HL-60 (cell line): Measurements from ENCODE around the gene AFTPH.

Experiments
- DNase-seq, 2 experiments: peaks; one replicate each; pipeline ENCODE4 v3.0.0-alpha.2; 2010 to 2020; ENCODE audit warnings: low read depth in 1 of 2, low spot score in 1 of 2
- H3K27ac ChIP-seq: fragments of 250-450 bp; sonication (Bioruptor Pico); replicated peaks from 2 replicates; pipeline ENCODE4 v1.5.1; 2020; ENCODE audit warnings: mild to moderate bottlenecking, moderate library complexity
- H3K27me3 ChIP-seq: fragments of 250-450 bp; sonication (Bioruptor Pico); 2 replicates; pipeline ENCODE4 v1.5.1; 2021; ENCODE audit warnings: mild to moderate bottlenecking, moderate library complexity; ENCODE audit not compliant: insufficient read depth, poor library complexity, severe bottlenecking
- H3K4me3 ChIP-seq: replicated peaks from 2 replicates; pipeline ENCODE4 v1.5.1; 2011; ENCODE audit warnings: mild to moderate bottlenecking, control low read depth, low read length; ENCODE audit not compliant: insufficient read depth
- GABPA ChIP-seq: IDR thresholded peaks from 2 replicates; pipeline ENCODE4 v1.6.1; 2012; ENCODE audit warnings: low read depth
- POLR2AphosphoS5 ChIP-seq: IDR thresholded peaks from 2 replicates; pipeline ENCODE4 v1.6.1; 2012; ENCODE audit warnings: low read depth
- SPI1 ChIP-seq: IDR thresholded peaks from 2 replicates; pipeline ENCODE4 v1.6.1; 2012; ENCODE audit warnings: low read depth, mild to moderate bottlenecking, borderline replicate concordance
- TF ChIP-seq, protein P1 (sequence below): IDR thresholded peaks from one replicate; pipeline ENCODE4 v1.5.1; 2011; ENCODE audit warnings: low read length, control low read depth, inconsistent platforms; ENCODE audit not compliant: insufficient read depth
- TF ChIP-seq, protein P2 (sequence below): IDR thresholded peaks from 2 replicates; pipeline ENCODE4 v1.6.1; 2012; ENCODE audit warnings: low read depth; ENCODE audit not compliant: insufficient replicate concordance

The AFTPH gene

DNA sequence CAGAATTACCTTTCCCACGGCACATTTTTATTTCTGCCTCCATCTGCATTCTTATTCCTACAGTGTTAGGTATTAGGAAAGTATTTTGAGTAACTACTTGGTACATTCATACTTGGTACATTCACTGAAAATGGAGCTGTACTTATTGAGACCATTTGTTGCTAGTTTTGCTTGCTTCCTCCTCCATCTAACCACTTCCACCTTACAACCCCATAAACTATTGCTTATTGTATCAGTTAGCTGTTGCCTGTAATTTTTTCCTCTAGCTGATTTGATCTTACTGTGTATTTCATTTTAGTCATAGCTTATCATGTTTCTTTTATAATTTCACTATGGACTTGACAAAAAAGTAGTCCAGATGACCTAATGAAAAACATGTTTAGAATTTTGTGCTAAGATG is 50.7 kb downstream of the AFTPH start:
- TF ChIP-seq, protein P1, sequence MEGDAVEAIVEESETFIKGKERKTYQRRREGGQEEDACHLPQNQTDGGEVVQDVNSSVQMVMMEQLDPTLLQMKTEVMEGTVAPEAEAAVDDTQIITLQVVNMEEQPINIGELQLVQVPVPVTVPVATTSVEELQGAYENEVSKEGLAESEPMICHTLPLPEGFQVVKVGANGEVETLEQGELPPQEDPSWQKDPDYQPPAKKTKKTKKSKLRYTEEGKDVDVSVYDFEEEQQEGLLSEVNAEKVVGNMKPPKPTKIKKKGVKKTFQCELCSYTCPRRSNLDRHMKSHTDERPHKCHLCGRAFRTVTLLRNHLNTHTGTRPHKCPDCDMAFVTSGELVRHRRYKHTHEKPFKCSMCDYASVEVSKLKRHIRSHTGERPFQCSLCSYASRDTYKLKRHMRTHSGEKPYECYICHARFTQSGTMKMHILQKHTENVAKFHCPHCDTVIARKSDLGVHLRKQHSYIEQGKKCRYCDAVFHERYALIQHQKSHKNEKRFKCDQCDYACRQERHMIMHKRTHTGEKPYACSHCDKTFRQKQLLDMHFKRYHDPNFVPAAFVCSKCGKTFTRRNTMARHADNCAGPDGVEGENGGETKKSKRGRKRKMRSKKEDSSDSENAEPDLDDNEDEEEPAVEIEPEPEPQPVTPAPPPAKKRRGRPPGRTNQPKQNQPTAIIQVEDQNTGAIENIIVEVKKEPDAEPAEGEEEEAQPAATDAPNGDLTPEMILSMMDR: no peak
- TF ChIP-seq, protein P2, sequence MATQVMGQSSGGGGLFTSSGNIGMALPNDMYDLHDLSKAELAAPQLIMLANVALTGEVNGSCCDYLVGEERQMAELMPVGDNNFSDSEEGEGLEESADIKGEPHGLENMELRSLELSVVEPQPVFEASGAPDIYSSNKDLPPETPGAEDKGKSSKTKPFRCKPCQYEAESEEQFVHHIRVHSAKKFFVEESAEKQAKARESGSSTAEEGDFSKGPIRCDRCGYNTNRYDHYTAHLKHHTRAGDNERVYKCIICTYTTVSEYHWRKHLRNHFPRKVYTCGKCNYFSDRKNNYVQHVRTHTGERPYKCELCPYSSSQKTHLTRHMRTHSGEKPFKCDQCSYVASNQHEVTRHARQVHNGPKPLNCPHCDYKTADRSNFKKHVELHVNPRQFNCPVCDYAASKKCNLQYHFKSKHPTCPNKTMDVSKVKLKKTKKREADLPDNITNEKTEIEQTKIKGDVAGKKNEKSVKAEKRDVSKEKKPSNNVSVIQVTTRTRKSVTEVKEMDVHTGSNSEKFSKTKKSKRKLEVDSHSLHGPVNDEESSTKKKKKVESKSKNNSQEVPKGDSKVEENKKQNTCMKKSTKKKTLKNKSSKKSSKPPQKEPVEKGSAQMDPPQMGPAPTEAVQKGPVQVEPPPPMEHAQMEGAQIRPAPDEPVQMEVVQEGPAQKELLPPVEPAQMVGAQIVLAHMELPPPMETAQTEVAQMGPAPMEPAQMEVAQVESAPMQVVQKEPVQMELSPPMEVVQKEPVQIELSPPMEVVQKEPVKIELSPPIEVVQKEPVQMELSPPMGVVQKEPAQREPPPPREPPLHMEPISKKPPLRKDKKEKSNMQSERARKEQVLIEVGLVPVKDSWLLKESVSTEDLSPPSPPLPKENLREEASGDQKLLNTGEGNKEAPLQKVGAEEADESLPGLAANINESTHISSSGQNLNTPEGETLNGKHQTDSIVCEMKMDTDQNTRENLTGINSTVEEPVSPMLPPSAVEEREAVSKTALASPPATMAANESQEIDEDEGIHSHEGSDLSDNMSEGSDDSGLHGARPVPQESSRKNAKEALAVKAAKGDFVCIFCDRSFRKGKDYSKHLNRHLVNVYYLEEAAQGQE: no peak
- TF ChIP-seq SPI1: no peak
- no peak for TF ChIP-seq POLR2AphosphoS5
- TF ChIP-seq GABPA: no peak
- no peak for DNase-seq
- Histone ChIP-seq H3K27ac (no peak overlapping the region), H3K27me3 (no peaks in the 10 kb centered on the region), H3K4me3 (no peak overlapping the region)

DNA sequence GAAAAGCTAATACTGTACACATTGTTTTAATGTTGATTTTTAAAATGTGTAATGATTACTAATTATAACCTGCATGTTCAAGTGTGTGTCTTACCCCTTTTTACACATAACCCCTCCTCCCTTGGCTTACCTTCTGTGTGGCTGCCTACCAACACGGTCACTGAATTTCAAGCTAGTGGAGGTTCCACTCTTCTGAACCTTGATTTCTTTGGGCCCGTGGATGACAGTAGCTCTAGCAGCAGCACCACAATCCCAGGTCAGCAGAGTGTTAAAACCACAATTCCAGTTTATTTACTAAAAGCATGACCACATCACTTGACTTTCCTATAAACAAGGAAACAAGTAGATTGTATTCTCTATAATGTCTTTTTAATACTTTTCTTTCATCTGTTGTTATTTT is 56.9 kb downstream of the AFTPH start:
- TF ChIP-seq GABPA (no peak), SPI1 (no peak), POLR2AphosphoS5 (no peak)
- TF ChIP-seq, protein P2: no peak
- TF ChIP-seq, protein P1: no peak
- DNase-seq: no peak
- Histone ChIP-seq H3K27ac (no peak overlapping the region), H3K4me3 (no peak overlapping the region), H3K27me3 (no peaks in the 10 kb centered on the region)

DNA sequence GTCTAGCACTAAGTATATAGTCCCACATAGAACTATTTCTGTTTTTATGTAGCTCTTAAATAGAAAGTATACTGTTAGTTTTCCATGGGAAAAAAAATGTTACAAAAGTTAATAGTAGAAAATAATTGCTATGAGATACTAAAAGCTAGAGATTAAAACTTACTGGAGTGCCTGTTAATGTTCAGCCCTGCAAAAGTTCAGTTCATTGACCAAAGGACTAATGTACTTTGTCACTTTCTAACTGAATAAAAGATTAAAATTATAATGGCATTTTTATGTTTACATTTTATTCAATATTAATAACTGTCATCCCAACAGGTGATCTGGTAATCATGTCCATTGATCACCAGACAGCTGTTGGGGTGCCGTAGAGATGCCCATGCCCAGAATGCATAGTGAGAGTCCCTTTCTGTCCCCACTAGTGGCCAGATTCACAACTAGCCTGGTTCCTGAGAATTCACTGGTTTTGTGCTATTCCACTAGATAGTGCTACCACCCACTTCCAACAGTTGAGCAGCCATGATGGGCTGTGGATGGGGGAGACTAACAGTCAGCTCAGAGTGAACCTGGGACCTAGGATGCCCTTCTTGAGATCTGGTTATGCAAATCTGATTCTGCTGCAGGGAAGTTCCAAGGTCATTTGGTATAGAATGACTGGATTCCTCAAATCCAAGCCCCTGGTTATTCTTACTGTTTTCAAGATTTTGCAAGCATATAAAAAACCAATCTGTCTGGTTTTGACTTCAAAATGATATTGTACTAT is 57.8 kb downstream of the AFTPH start:
- Histone ChIP-seq H3K4me3 (no peak overlapping the region), H3K27me3 (no peaks in the 10 kb centered on the region), H3K27ac (no peak overlapping the region)
- no peak for DNase-seq
- TF ChIP-seq, protein P1: no peak
- TF ChIP-seq, protein P2: no peak
- TF ChIP-seq POLR2AphosphoS5 (no peak), GABPA (no peak), SPI1 (no peak)
